Ecto neural progenitor cell (in vitro differentiated cells): ENCODE results near the gene REEP2.
A peak's percentile ranks its signal among the peaks of the same experiment; 100 is the strongest.
"Not testable (repeated sequence)": the region's sequence is repeated elsewhere in the genome, so short reads cannot be mapped to it uniquely, and the experiment has no call there.

Experiments
- DNase-seq: peaks from one replicate; pipeline ENCODE4 v3.0.0-alpha.2; 2018; ENCODE audit warnings: low spot score

Gene REEP2

GRCh38 chr5:138466125-138466899 is 27.5 kb downstream of the REEP2 start:
- no peak for DNase-seq

- no peak for DNase-seq
These were observed 28.2 kb downstream of the REEP2 start for GRCh38 chr5:138466900-138467710.

- no peak for DNase-seq
These were observed 28.9 kb downstream of the REEP2 start for GRCh38 chr5:138467711-138468132.

GRCh38 chr5:138468133-138468965 is 29.5 kb downstream of the REEP2 start:
- DNase-seq: no peak

GRCh38 chr5:138468966-138469539 is 30.2 kb downstream of the REEP2 start:
- no peak for DNase-seq

- DNase-seq: no peak
These were observed 30.9 kb downstream of the REEP2 start for GRCh38 chr5:138469540-138470321.

- no peak for DNase-seq
These were observed 31.6 kb downstream of the REEP2 start for GRCh38 chr5:138470322-138471051.

GRCh38 chr5:138471052-138471361 is 32.1 kb downstream of the REEP2 start:
- DNase-seq: no peak

GRCh38 chr5:138472353-138472752 is 33.5 kb downstream of the REEP2 start:
- DNase-seq: no peak

- DNase-seq: not testable (repeated sequence)
These were observed 34.3 kb downstream of the REEP2 start for GRCh38 chr5:138473151-138473550.

- DNase-seq: no peak
These were observed 38.1 kb downstream of the REEP2 start for GRCh38 chr5:138476918-138477317.

GRCh38 chr5:138482638-138483037 is 43.8 kb downstream of the REEP2 start:
- no peak for DNase-seq

- DNase-seq: no peak
These were observed 49.7 kb downstream of the REEP2 start for GRCh38 chr5:138488481-138488945.

GRCh38 chr5:138489683-138490061 is 50.8 kb downstream of the REEP2 start:
- DNase-seq: no peak

GRCh38 chr5:138490648-138491283 is 51.9 kb downstream of the REEP2 start:
- no peak for DNase-seq

GRCh38 chr5:138491284-138491648 is 52.4 kb downstream of the REEP2 start:
- no peak for DNase-seq

- DNase-seq: peak; percentile 85
These were observed 53.1 kb downstream of the REEP2 start for GRCh38 chr5:138491669-138492559.

GRCh38 chr5:138492560-138493045 is 53.7 kb downstream of the REEP2 start:
- DNase-seq: no peak

- no peak for DNase-seq
These were observed 56.5 kb downstream of the REEP2 start for GRCh38 chr5:138495351-138495750.
